Amniotic epithelial cell (primary cell): ENCODE measurements around the gene SSNA1.

Experiments used
- DNase-seq: peaks from one replicate; pipeline ENCODE4 v3.0.0-alpha.2; 2010; ENCODE audit warnings: low read depth

Gene SSNA1

GRCh38 chr9:137168573-137168903 lies 19.9 kb upstream of the SSNA1 start:
- no peak for DNase-seq

GRCh38 chr9:137168904-137169856 lies 19.3 kb upstream of the SSNA1 start:
- peak; percentile 32 for DNase-seq

- no peak for DNase-seq
Observed at GRCh38 chr9:137169896-137170358, 18.5 kb upstream of the SSNA1 start, which contains the start of gene LRRC26. TSS of gene LRRC26 (minus strand) at chr9:137170051. CDS start at chr9:137169943, 108 bp downstream.

DNA sequence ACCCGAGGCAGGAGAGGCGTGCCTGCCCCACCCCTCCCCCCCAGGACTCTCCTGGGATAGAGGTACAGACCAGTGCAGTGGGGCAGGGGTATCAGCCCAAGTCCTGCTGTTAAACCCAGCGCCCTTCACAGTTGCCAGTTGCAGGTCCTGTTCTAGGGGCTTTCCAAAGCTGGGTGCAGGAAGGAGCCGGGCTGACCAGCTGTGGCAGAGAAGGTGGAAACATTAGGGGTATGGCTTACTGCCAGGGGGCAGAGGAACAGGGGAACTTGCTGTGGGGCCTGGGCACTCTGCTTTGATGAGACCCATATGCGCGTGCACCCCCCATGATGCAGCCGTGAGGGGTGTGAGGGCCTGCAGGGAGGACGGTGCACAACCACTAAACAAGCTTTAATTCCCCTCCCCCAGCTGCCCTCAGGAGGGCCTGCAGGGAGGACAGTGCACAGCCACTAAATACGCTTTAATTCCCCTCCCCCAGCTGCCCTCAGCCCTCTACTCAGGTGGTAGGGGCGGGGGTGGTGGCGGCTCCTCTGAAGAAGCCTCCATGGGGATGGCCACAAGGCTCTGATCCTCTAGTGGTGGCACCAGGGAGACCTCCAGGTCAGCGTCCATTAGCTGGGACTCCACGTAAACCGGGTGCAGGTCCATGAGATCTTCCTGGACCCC lies 17.9 kb upstream of the SSNA1 start:
- no peak for DNase-seq

GRCh38 chr9:137171149-137171900 lies 17.2 kb upstream of the SSNA1 start:
- DNase-seq, result no peak

GRCh38 chr9:137172901-137173795 lies 15.3 kb upstream of the SSNA1 start:
- no peak for DNase-seq

DNA sequence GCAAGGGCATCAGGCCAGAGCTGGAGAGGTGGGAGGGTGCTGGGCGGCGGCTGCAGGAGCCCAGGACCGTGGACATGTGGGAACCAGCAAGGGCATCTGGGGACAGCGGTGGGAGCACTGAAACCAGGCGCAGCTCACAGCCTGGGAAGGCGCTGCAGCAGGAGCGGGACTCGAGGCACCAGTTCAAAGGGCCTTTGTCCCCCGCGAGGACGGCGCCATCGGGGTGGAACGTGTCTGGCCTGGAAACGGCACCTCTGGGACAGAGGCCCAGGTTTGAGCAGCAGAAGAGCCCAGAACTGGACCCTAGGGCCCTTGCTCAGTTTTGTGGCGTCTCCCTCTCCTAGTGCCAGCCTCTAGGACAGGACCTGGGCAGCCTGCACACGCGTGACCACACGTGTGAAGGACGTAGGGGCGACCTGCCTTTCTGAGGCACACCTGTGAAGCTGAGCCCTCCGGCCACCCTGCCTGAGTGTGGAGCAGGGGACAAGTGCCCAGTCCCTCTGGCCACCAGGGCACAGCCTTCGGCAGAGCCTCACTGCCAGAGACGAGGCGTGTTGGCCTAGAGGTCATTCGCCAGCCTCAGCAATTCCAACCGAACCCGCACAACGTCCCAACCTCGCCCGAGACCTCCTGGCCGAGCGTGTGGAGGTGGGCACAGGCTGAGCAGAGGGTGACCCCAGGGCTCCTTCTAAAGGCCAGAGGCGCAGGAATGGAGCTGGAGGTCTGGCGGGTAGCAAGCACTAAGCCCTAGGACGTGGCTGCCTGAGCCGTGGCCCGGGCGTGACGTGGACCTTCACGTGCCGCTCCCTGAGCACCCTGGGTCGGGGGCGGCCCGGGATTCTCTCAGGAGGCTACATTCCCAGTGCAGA lies 14.4 kb upstream of the SSNA1 start:
- no peak for DNase-seq

DNA sequence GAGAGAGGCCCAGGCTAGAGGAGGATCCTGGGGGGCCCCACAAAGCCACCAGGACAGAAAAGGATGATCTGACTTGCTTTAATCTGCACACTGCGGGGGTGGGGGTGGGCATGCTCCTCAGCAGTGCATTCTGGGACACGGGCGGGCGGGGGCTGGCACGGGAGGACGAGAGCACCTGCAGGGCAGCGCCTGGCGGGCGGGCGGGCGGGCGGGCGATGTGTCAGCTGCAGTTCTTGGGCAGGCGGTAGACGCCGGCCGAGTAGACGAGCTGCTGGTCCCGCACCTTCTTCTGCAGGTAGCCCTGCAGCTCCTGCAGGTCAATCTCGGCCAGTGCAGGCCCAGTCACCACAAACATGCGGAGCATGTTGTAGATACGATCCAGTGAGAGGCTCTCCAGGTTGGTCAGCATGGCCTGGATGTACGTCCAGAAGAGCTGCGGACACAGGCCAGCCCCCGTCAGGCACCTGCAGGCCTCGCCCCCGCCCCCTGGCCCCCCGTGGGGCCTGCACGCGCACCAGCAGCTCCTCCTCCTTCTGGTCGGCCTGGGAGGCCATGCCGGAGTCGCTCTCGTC lies 13.7 kb upstream of the SSNA1 start:
- no peak for DNase-seq

DNA sequence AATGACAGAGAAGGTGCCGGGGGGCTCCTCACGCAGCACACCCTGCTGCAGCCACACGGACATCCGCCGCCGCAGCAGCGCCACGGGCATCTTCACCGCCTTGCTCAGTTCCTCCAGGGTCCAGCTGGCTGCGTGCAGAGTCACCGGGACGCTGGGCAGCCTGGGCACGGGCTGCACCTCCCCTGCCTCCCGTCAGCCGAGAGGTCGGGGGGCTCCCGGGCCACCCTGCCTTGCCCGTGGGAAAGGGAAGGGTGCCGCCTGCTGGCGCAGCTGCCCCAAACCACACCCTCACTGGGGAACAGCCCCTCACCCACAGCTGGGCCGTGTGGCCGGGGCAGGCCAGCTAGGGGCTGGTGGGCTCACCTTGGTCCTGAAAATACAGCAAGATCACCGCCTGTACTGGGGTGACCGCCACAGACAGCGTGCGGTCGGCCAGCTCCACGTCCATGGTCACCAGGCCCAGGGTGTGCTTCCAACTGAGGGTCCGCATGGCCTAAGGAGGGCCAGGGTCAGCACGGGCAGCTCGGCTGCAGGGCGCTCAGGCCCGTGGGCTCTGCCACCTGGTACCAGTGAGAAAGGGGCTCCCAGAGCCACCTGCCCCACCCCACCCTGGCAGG lies 13.0 kb upstream of the SSNA1 start:
- DNase-seq, result no peak

DNA sequence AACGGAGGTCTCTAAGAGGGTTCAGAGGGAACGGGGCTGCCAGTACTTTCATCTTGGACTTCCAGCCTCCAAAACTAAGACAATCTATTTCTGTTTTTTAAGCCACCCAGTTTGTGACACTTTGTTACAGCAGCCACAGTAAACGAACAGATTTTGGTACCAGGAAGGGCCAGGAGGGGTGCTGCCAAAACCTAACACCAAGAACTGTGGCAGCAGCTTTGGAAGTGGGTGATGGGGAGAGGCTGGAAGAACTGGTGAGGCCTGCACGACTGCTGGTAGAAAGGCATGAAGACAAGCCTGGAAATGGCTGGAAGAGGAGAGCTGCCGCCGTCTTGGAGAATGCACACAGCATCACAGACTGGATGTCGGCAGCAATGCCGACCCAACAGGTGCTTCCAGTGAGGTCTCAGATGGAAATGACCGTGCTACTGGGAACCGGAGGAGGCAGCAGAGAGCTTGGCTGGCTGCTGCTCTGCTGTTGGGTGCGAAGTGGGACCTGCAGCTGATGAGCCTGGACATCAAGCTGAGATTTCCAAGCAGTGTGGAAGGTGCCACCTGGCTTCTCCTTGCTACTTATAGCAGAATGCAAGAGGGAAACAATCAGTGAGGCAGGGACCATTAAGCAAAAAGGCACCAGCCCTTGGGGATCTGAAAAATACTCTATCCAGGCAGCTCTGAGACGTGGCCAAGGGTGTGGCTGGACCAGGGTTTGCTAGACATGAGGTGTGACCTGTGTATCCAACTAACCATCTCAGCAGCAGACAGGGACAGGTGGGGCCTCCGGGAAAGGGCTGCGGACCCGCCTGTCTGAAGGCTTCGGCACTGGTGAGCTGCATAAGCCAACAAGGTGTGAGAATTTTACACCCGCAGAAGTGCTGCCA lies 11.9 kb upstream of the SSNA1 start:
- peak; percentile 36 for DNase-seq

GRCh38 chr9:137178201-137178938 lies 10.1 kb upstream of the SSNA1 start:
- DNase-seq, result no peak

GRCh38 chr9:137178939-137179630 lies 9.4 kb upstream of the SSNA1 start:
- no peak for DNase-seq

DNA sequence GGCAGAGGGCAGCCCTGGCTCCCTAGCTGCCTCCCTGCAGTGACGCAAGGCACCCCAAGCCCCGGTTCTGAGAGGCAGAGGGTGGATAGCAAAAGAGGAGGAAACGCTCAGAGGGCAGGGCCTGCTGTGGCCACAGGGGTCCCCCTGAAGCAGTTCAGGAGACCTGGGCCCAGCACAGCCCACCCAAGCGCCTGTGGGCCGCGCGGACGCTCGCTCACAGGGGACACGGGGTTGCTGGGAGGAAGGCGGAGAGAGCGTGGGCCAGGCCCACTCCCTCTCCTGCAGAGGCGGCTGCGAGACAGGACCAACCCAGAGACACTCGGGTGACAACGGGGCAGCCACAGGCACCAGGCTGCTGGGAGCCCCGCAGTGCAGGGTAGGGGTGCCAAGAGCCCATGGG lies 8.7 kb upstream of the SSNA1 start:
- DNase-seq, result no peak

DNA sequence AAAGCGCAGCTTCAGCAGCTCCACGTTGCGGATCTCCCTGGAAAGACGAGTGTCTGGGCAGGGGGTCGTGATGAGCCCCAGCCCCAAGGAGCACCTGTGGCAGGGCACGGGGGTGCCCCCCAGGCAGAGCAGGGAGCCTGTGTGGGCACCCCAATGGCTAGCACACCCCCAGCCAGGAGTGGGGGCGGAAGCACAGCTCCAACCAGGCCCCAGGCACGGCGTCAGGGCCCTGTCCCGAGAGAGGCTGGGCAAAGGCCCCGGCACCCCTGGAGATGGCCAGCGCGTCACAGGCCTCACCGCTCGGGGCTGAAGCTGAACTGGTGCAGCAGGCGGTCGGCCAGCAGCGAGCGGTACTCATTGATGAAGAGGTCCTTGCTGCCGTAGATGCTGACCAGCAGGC lies 8.0 kb upstream of the SSNA1 start:
- no peak for DNase-seq

- DNase-seq, result no peak
Observed at GRCh38 chr9:137181680-137182079, 6.8 kb upstream of the SSNA1 start.

DNA sequence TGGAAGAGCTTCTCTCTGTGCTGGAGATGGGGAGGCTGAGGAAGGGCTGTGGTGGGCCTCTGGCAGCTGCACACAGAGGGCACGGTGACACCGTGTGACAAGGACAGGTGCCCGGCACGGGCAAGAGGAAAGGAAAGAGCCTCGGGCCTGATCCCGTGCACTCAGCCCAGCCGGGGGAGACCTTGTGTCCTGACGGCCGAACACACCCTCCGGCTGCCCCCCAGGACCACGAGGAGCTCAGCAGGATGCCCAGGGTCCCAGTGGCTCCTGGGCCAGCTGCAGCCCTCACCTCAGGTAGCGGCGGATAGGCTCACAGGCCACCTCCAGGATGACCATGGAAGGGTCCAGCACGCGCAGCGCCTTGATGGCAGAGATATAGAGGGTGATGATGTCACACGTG lies 5.6 kb upstream of the SSNA1 start:
- no peak for DNase-seq

DNA sequence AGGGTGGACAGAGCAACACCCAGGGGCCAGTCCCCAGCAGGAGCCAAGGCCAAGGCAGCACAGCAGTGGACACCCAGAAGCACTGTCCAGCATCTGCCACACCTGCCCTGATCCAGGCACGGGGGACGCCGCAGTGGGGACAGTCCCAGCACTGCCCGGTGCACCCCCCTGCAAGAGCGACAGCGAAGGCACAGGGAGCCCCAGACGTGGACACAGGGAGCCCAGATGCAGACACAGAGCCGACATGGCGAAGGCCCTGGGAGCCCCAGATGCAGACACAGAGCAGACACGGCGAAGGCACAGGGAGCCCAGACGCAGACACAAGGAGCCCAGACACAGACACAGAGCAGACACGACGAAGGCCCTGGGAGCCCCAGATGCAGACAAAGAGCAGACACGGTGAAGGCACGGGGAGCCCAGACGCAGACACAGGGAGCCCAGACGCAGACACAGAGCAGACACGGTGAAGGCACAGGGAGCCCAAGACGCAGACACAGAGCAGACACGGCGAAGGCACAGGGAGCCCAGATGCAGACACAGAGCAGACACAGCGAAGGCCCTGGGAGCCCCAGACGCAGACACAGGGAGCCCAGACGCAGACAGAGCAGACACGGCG lies 4.4 kb upstream of the SSNA1 start:
- no peak for DNase-seq
